ENCODE measurements around the gene LYL1. TPM values are rescaled to one million over a fixed set of nuclear protein-coding genes. Genes with fewer than 3 reads are reported as not detected.

LYL1 gene
- total and polyA plus RNA-seq, 2 of the 13 experiments (the other 11 are each of a cell fraction or from before 2014, with no cell fraction given) = 0.75 to 0.92 TPM

- 0 out of 2 replicates have a peak, but pooled peaks have one; percentile 33 for TF ChIP-seq ZNF136 (CRISPR knock-in tag; IDR thresholded peaks at IDR 0.05; ENCODE audit: low read depth)
- TF ChIP-seq KDM4B (CRISPR knock-in tag; IDR thresholded peaks at IDR 0.05) = no peak
- TF ChIP-seq FOXJ3 (CRISPR knock-in tag; IDR thresholded peaks at IDR 0.05; ENCODE audit: borderline replicate concordance) = peak; percentile 51
- peak; percentile 94 for TF ChIP-seq TARDBP (CRISPR knock-in tag; IDR thresholded peaks at IDR 0.05)
- peak; percentile 84 for TF ChIP-seq ZMYM2 (CRISPR knock-in tag; IDR thresholded peaks at IDR 0.05)
- TF ChIP-seq TP53 (CRISPR knock-in tag; conservative IDR thresholded peaks at IDR 0.05) = no peak
- no peak for TF ChIP-seq ARNT (IDR thresholded peaks at IDR 0.05)
- no peak for TF ChIP-seq DZIP1 (CRISPR knock-in tag; IDR thresholded peaks at IDR 0.05)
- TF ChIP-seq ZNF609 (CRISPR knock-in tag; IDR thresholded peaks at IDR 0.05; ENCODE audit: borderline replicate concordance) = peak; percentile 60; the same call in 1 of the 2 replicates
- TF ChIP-seq JARID2 (CRISPR knock-in tag; IDR thresholded peaks at IDR 0.05; ENCODE audit: insufficient replicate concordance) = no peak
- no peak for TF ChIP-seq E2F1 (CRISPR knock-in tag; IDR thresholded peaks at IDR 0.05)
- no peak for TF ChIP-seq ZNF101 (CRISPR knock-in tag; IDR thresholded peaks at IDR 0.05; ENCODE audit: borderline replicate concordance, low read depth)
- TF ChIP-seq ZNF562 (CRISPR knock-in tag; IDR thresholded peaks at IDR 0.05; ENCODE audit: borderline replicate concordance) = no peak
- TF ChIP-seq ZNF503 (CRISPR knock-in tag; IDR thresholded peaks at IDR 0.05) = no peak
- TF ChIP-seq ZNF143 (CRISPR knock-in tag; IDR thresholded peaks at IDR 0.05) = peak; percentile 64
- peak; percentile 88; the same call in 1 of the 2 replicates for TF ChIP-seq SPEN (CRISPR knock-in tag; IDR thresholded peaks at IDR 0.05; ENCODE audit: low read depth)
- no peak for TF ChIP-seq IKZF4 (CRISPR knock-in tag; IDR thresholded peaks at IDR 0.05; ENCODE audit: borderline replicate concordance, low read depth, not compliant biosample characterization)
- TF ChIP-seq FIP1L1 (IDR thresholded peaks at IDR 0.05; ENCODE audit: borderline replicate concordance, insufficient read depth, low read depth, low read length) = 0 out of 2 replicates have a peak, but pooled peaks have one; percentile 8
These were observed 47.7 kb upstream of the LYL1 start, which contains the start of the genes IER2 and STX10 (continued) for GRCh38 chr19:13150187-13150930.
